ENCODE data around the gene NMU. TPM values are rescaled to one million over a fixed set of nuclear protein-coding genes. Genes with fewer than 3 reads are reported as not detected.

NMU gene
- 0.46 to 0.98 TPM (median 0.73 TPM) in 5 replicates for total RNA-seq (2022; extraction: Qiagen RNA extraction; ENCODE audit: low read depth)

GRCh38 chr4:55635741-55636655, at the start of gene NMU:
NMU (minus strand) TSS chr4:55636298; CDS start chr4:55636192, 106 bp downstream.

GRCh38 chr4:55592014-55592413, 44.1 kb downstream of the NMU start, which contains the start of gene PDCL2:
PDCL2 (minus strand) TSS chr4:55592245; CDS start chr4:55592109, 136 bp downstream.

GRCh38 chr4:55546756-55547465, 89.2 kb downstream of the NMU start, which contains the start of gene CLOCK:
CLOCK (minus strand) TSS chr4:55546909; CDS start chr4:55482785, 64,124 bp downstream.

Other genes starting within 250 kb of the NMU start
- gene TMEM165, start 240.3 kb downstream of the NMU start, total RNA-seq (2022; extraction: Qiagen RNA extraction; ENCODE audit: low read depth): 47.7 to 55.7 TPM (median 49.5 TPM) in 5 replicates
- gene CLOCK, start 89.4 kb downstream of the NMU start, total RNA-seq (2022; extraction: Qiagen RNA extraction; ENCODE audit: low read depth): 4.8 to 6.1 TPM (median 5.3 TPM) in 5 replicates
- not detected in 5 replicates for gene PDCL2, start 44.1 kb downstream of the NMU start, total RNA-seq (2022; extraction: Qiagen RNA extraction; ENCODE audit: low read depth)
- gene EXOC1L, start 183.5 kb upstream of the NMU start, total RNA-seq (2022; extraction: Qiagen RNA extraction; ENCODE audit: low read depth): not detected in 5 replicates
- gene EXOC1, start 217.3 kb upstream of the NMU start, total RNA-seq (2022; extraction: Qiagen RNA extraction; ENCODE audit: low read depth): 12.9 to 18.7 TPM (median 14.6 TPM) in 5 replicates